Measurements from ENCODE around the gene USP7.

GRCh38 chr16:8914098-8914497, 49.6 kb downstream of the USP7 start:
- no peak for TF ChIP-seq CTCF (optimal IDR thresholded peaks at IDR 0.05 in 1 of 3, IDR thresholded peaks at IDR 0.05 in 1 of 3, conservative IDR thresholded peaks at IDR 0.05 in 1 of 3; ENCODE audit: extremely low read depth in 1 of 3, insufficient read depth in 2 of 3, low read length in 3 of 3)
- no peak for TF ChIP-seq EZH2 (IDR thresholded peaks at IDR 0.05; ENCODE audit: low read length)
